GM18499 (cell line): ENCODE measurements around the gene ABCC11.

Source experiments
- ATAC-seq: cut with Tn5 transposase; IDR thresholded peaks from one replicate; pipeline ENCODE4 v1.9.1; 2021; ENCODE audit warnings: moderate number of reproducible peaks; ENCODE audit not compliant: insufficient read depth, unreplicated experiment

ABCC11 gene

DNA sequence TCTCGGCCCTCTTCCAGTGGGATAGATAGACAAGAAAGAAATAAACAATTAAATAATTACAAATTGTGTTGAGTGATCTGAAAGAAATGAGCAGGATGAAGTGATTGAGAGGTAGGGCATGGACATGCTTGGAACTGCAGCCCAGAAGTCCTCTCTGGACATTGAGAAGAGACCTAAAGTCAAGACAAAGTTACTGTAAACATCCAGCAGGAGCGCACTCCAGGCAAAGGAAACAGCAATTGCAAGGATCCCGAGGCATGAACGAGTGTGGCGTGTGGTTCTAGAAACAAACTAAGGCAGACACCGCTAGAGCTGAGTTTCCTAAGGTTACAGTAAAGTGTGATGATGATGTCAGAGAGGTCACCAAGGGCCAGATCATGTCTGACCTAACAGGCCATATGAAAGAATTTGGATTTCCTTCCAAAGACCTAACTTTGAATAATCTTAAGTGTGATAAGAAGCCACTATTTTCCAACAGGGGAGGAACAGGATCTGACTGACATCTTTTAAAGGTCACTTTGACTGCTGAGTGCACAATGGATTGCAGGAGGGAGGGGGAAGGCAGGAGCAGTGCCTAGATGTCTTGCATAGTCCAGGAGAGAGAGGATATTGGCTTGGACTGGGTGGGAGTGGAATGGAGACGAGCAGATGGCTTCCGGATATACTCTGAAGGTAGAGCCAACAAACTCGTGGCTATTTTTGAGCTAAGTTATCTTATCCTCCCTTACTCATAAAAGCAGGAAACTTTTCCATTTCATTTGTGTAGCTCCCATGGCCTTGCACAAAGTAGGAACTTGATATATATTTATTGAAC lies 110.6 kb downstream of the ABCC11 start:
- ATAC-seq, result no peak

DNA sequence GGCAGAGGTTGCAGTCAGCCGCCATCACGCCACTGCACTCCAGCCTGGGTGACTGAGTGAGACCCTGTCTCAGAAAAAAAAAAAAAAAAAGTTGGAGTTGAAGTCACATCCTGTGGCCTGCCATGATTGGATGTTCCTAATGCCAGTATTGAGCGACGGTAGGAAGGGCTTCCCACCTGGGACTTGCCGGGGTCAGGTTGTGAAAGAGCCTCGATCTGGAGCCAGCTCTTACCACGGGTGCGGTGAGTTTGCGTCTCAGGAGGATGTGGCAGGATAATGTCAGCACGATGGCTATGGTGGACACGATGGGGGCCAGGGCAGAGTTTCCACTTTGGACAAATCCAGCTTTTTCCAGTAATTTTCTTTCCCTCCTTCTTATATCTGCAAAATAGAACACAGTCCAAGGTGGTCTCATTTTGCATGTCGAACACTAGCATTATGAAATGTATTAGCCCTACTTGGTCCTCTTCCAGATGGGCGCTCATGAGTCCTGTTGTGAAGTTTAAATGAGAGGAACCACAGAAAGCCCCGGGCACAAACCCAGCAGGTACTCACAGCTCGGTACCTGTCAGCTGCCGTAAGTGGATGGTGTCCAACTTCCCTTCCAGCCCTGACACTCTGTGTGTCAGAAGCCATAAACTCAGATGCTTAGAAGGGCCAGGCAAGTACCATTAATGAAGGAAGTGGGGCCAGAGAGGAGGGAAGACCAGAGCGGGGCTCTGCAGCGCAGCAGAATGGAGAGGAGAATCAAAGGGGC lies 113.7 kb downstream of the ABCC11 start:
- no peak for ATAC-seq

DNA sequence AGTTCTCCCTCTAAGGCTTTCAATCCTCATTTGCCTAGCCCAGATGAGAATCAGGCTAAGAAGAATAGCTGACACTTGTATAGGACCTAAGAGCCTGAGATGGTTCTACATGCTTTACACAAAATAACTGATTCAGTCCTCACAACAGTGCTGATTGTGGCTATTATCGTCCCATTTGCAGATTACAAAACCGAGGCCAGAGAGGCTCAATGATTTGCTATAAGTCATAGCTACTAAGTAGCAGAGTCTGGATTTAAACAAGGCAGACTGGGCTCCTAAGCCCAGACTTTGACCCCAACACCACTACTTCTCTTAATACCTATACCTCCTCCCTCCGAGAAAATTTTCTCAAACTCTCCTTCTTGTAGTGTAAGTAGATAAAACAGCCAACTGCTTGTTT lies 114.6 kb downstream of the ABCC11 start:
- no peak for ATAC-seq

DNA sequence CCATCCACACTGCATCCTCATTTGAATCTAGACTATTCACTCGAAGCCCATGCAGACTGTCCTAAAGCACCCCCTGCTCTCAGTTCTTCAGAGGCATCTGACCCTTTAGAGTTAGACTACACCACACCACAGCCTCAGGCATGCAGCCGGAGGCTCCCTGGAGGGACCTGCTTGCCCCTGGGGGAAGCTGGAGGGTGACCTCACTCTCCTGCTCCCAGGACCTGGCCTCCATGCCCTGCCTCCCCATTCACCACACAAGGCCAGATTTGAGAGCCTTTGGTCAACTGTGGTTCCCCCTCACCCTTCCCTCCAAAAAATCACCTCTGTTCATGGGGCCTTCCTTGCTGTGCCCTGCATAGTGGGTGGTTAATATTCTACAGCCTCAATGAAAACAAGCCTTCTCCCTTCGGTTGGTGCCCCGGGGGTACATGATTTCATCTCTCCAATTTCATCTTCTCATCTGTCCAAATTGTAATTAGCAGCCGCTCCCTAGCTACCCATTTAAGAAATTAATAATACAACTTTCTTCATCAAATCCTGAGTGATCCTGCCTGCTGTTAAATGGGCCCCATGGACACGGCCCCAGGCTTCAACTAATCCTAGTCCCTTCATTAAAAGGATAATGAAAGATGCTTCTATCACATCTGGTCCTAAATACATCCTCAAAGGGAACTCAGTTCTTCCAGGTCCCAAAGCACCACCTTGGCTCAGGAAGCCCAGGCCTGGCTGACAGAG lies 116.0 kb downstream of the ABCC11 start:
- no peak for ATAC-seq

DNA sequence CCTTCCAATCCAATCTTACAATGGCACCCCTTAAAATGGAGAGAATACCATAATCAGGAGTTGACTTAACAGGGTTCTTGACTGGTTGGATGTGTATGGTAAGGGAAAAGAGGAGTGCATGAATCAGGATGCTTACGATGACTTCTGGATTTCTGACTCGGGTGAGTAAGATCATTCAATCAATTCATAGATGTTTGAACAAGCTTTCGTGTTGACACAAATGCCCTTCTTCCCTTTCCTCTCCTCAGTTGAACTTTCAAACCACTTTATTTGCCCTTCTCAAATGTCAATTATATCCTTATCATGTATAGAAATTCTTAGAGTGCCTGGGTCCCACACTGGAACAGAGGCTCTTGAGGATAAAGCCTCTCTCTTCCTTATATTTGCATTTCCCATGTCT lies 117.4 kb downstream of the ABCC11 start:
- no peak for ATAC-seq

DNA sequence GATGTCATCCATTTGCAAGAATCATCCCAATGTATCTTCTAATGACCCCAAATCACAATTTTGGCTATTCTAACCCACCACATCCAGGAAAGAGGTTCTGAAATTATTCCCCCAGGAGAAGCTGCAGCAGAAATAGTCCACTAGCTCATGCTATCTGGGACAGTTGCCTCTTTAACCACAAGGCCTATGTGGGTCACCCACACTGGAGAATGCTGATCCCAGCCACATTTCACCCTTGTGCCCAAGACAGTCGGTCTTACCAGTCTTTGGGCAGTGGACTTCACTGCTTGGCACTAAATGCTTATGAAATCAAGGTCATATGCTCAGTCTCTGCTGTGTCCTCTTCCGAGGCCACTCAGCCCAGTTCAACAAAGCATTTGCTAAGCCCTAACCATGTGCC lies 118.6 kb downstream of the ABCC11 start:
- ATAC-seq, result no peak

DNA sequence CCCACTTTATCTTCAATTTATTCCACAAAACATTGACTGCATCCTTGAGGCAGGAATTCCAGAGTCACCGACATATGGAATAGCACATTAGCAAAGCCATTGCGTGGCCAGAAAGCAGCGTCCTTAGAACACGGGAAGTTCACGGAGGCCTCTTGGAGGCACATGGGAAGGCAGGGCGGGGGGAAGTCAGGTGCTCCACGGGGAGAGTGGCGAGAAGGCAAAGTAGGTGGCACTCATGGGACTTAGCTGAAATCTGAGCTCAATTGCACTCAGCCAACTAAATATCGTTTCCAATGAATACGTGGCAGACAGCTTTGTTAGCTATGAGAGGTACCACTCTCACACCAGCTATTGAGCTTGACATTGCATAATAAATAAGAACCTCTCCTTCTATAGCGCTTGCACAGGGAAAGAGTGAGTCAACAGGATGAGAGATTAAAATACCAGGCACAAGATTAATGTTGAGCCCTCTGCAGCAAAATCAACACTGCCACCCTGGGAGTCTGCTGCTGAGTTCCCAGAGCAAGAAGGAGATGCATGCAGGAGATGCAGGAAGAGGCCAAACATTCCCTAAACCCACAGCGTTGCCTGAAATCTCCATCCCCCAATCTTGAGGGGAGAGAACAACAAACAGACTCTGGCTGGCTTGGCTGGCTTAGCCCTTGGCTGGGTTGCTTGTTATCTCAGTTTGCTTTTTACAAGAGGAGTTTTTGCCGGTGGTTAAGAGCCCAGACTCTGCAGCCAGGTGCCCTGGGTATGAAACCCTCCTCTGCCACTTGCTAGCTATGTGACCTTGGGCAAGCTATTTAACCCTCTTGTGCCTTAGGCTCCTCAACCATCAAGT lies 120.3 kb downstream of the ABCC11 start:
- ATAC-seq, result no peak

DNA sequence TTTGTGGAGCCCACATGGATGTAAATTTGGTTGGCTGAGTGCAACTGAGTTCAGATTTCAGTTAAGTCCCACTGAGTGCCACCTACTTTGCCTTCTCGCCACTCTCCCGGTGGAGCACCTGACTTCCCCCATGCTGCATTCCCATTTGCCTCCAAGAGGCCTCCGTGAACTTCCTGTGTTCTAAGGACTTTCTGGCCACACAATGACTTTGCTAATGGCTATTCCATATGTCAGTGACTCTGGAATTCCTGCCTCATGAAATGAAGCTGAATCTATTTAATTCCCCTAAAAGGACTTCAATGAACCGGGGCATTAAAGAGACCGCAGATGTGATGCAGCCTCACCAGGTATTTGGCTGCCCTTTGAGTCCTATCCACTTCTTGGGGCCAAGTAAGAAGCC lies 121.5 kb downstream of the ABCC11 start:
- no peak for ATAC-seq

DNA sequence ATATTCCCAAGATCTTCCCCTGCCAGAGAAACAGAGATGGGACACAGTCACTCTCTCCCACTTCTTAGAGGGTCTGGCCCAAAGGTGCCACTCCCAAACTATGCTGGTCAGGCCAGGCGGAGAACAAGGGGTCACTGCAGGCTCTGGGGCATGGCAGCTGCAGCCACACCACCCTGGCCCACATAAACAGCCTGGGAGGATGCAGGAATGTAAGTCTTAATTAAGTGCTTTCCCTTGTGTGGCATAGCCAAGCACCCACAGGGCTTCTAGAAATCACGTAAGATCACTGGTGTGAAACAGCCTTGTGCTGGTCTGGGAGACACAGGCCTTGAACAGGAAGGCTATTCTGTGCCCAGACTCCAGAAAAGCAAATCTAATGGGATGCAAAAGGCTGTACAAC lies 123.1 kb downstream of the ABCC11 start:
- ATAC-seq, result no peak

DNA sequence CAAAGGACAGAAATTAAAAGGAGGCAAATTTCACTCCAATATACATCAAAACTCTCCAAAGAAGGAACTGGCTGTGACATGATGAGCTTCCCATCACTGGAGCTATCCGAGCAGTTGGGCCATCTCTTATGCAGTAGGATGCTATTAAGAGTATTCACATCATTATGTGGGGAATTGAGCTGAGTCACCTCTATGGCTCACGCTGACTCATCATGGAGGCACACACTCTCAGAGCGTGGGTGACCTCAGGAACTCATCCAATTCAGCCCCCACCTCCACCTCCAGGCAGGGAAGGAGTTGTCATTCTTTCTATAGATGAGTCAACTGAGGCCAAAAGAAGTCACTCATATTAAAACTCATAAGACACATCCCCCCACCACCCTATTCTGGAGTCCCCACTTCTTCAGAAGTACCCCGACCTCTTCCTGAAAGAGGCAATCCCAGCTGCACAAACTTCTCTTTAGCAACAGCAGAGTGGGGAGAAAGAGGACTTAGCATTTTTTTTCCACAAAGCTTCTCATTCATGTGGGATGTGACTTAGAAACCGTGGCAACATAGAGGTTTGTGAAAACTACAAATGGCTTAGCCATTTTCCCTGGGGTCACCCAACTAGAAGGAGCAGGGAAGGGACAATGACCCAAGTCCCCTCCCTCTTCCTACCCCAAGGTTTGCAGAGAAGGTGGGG lies 124.1 kb downstream of the ABCC11 start:
- no peak for ATAC-seq

DNA sequence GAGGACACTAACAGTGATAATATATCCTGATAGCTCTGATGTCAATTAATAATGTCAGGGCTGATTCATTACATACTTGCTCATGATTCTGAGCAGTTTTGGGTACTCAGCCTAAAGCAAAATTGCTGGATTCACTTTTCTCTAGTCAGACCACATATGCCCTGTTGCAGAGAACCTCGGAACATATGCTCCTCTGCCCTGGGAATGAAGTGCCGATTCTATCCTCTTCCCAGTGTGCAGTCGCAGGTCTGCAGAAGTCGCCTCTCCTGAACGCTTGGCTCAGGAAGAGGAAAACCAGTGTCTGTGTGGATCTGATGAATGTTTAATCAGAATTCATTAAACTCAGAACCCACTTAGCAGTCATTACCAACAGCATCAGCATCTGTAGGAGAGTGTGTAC lies 126.1 kb downstream of the ABCC11 start:
- ATAC-seq, result no peak

DNA sequence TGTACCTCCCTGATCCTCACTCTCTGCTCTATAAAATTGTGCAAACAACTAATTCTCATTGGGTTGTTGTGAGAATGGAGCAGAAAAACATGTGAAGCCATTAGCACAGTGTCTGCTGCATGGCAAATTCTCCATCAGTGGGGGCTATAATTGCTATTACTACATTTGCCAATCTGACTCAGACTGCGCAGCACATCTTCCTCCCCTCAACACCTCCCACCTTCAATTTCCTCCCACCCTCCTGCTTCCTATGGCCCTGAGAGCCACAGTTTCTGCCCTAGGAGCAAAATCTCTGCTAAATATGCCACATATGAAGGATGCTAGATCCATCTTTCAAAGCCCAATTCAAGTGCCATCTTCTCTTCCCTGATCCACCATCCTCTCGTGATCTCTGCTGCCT lies 128.5 kb downstream of the ABCC11 start:
- no peak for ATAC-seq

DNA sequence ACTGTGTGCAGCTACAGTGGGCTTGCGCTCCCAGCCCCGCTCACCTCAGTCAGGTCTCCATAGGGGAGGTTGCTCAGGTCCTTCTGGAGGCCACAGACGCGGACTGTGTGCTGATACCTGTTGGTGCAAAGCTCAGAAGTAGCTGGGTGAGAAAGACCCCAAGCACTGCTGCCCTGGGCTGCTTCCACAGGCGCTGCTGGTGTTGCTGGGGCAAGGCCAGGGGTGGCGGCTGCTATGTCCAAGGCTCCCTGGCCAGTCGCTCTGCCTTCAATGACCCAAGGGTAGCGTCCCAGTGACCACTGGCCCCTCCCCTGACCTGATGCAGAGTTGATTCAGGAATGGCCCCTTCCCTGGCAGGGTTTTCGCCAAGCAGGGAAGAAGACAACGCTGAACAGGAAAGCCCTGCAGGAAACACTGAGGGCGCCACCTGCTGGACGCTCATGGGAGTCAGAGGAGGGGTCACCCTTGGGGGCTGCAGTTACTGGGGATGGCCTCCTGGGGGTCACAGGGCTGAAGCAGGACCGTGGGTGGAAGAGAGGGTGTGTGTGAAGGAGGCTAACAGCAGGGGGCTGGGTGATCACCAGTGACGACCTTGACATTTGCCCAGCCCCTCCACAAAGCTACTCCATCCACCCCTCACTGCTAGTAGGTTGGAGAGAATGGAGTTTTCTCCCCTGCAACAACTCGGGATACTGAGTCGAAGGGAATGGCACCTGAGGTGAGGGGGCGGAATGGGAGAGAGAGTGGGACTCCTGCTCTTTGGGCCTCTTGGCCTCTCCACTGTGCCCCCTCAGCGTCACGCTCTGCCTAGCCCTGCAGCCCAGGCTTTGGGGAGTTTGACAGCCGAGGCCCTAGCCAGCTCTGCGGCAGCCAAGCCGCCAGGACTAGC lies 129.9 kb downstream of the ABCC11 start:
- no peak for ATAC-seq
